Muscle of leg (tissue), 11 donors: ENCODE measurements around the gene XYLT1. TPM values are rescaled to one million over a fixed set of nuclear protein-coding genes. Genes with fewer than 3 reads are reported as not detected.
A peak's percentile ranks its signal among the peaks of the same experiment; 100 is the strongest.
"Not testable (repeated sequence)": the region's sequence is repeated elsewhere in the genome, so short reads cannot be mapped to it uniquely, and the experiment has no call there.

Experiments
- DNase-seq: peaks from one replicate; pipeline ENCODE4 v3.0.0; 2013
- H3K27ac ChIP-seq: one replicate; pipeline ENCODE4 v1.5.1; 2013; ENCODE audit warnings: mild to moderate bottlenecking, low read length, control low read depth
- H3K27me3 ChIP-seq: one replicate; pipeline ENCODE4 v1.6.1; 2013; ENCODE audit warnings: low read length; ENCODE audit not compliant: control insufficient read depth, insufficient read depth
- H3K36me3 ChIP-seq: one replicate; pipeline ENCODE4 v1.6.1; 2013; ENCODE audit warnings: low read length; ENCODE audit not compliant: control insufficient read depth, insufficient read depth
- H3K4me1 ChIP-seq: one replicate; pipeline ENCODE4 v1.6.1; 2013; ENCODE audit warnings: low read length; ENCODE audit not compliant: control insufficient read depth, insufficient read depth
- H3K4me3 ChIP-seq: one replicate; pipeline ENCODE4 v1.5.1; 2013; ENCODE audit warnings: low read length, control low read depth
- H3K9me3 ChIP-seq: replicated peaks from 2 replicates; pipeline ENCODE4 v1.6.1; 2013; ENCODE audit warnings: low read depth, low read length; ENCODE audit not compliant: control insufficient read depth
- WGBS: methylation state at CpG from one replicate; pipeline ENCODE4 v1.1.5; 2013; ENCODE audit warnings: missing lambda C conversion rate; ENCODE audit not compliant: insufficient coverage; 5-methylcytosine and 5-hydroxymethylcytosine counted together
- polyA plus RNA-seq, 8 donors: library from polyadenylated mRNA; unstranded; fragments of 120-200 nt; gene quantifications; one replicate each; pipeline versions ENCODE4 v1.2.1 to v1.2.3, GENCODE V29; 2013; ENCODE audit warnings: inconsistent platforms in 1 of 8, low replicate concordance in 1 of 8; ENCODE audit not compliant: insufficient read length in 8 of 8, insufficient read depth in 1 of 8
- total RNA-seq: library from RNA; stranded (reverse); fragments of 120-200 nt; gene quantifications from one replicate; pipeline ENCODE4 v1.2.4, GENCODE V29; 2013

XYLT1 gene
- total and polyA plus RNA-seq, 9 donors: 4.3 to 9.7 (median 5.3) TPM

GRCh38 chr16:17493012-17493411, 22.3 kb upstream of the XYLT1 start:
- Histone ChIP-seq H3K27me3 (no peaks in the 10 kb centered on the region), H3K4me3 (no peak overlapping the region), H3K4me1 (no peaks in the 10 kb centered on the region), H3K9me3 (no peaks in the 10 kb centered on the region), H3K27ac (no peak overlapping the region), H3K36me3 (no peaks in the 10 kb centered on the region)
- no peak for DNase-seq

- H3K27ac ChIP-seq: no peak overlapping the region
- H3K4me3 ChIP-seq: no peak overlapping the region
- no peaks in the 10 kb centered on the region for H3K36me3 ChIP-seq
- WGBS: 68% methylated on average over 2 of the region's 4 CpGs
- DNase-seq: no peak
- H3K27me3 ChIP-seq: no peaks in the 10 kb centered on the region
- no peaks in the 10 kb centered on the region for H3K9me3 ChIP-seq
- no peaks in the 10 kb centered on the region for H3K4me1 ChIP-seq
Observed at GRCh38 chr16:17491140-17491662, 20.4 kb upstream of the XYLT1 start.

- DNase-seq: no peak
- Histone ChIP-seq H3K27ac (no peak overlapping the region), H3K27me3 (no peaks in the 10 kb centered on the region), H3K4me3 (no peak overlapping the region), H3K4me1 (no peaks in the 10 kb centered on the region), H3K36me3 (no peaks in the 10 kb centered on the region), H3K9me3 (no peaks in the 10 kb centered on the region)
- WGBS: 100% methylated on average over 1 of the region's 2 CpGs
Observed at GRCh38 chr16:17488506-17488905, 17.7 kb upstream of the XYLT1 start.

- Histone ChIP-seq H3K36me3 (no peaks in the 10 kb centered on the region), H3K27me3 (no peaks in the 10 kb centered on the region), H3K27ac (no peak overlapping the region), H3K4me1 (no peaks in the 10 kb centered on the region), H3K4me3 (no peak overlapping the region), H3K9me3 (peaks cover 7% of the 10 kb centered on the region)
- no peak for DNase-seq
- 60% methylated on average over 1 of the region's 3 CpGs for WGBS
Observed at GRCh38 chr16:17483351-17483750, 12.6 kb upstream of the XYLT1 start.

GRCh38 chr16:17482341-17482740, 11.6 kb upstream of the XYLT1 start:
- not testable (repeated sequence) for H3K27me3 ChIP-seq, H3K4me1 ChIP-seq, H3K9me3 ChIP-seq, H3K36me3 ChIP-seq, DNase-seq, H3K27ac ChIP-seq, H3K4me3 ChIP-seq
- no CpG with 5 or more reads among the region's 4 CpGs for WGBS

GRCh38 chr16:17481736-17482135, 11.0 kb upstream of the XYLT1 start:
- Histone ChIP-seq H3K4me1 (no peaks in the 10 kb centered on the region), H3K27me3 (no peaks in the 10 kb centered on the region)
- 100% methylated on average over 2 of the region's 2 CpGs for WGBS

GRCh38 chr16:17477260-17477545, 6.4 kb upstream of the XYLT1 start:
- H3K27ac ChIP-seq, H3K36me3 ChIP-seq, H3K9me3 ChIP-seq, H3K4me3 ChIP-seq, H3K4me1 ChIP-seq, DNase-seq: not testable (repeated sequence)
- no CpG with 5 or more reads among the region's 6 CpGs for WGBS
- H3K27me3 ChIP-seq: peaks cover 26% of the 10 kb centered on the region

More at GRCh38 chr16:17481736-17482135, 11.0 kb upstream of the XYLT1 start:
- peaks cover 7% of the 10 kb centered on the region for H3K9me3 ChIP-seq
- H3K4me3 ChIP-seq: no peak overlapping the region
- H3K36me3 ChIP-seq: no peaks in the 10 kb centered on the region
- H3K27ac ChIP-seq: no peak overlapping the region
- DNase-seq: no peak

- peak; percentile 79 for DNase-seq
- 20% methylated on average over 2 of the region's 11 CpGs for WGBS
- peaks cover 26% of the 10 kb centered on the region for H3K27me3 ChIP-seq
- H3K9me3 ChIP-seq: peaks cover 6% of the 10 kb centered on the region
- peaks cover 3% of the 10 kb centered on the region for H3K4me1 ChIP-seq
- no peak overlapping the region for H3K27ac ChIP-seq
- H3K4me3 ChIP-seq: no peak overlapping the region
- no peaks in the 10 kb centered on the region for H3K36me3 ChIP-seq
Observed at GRCh38 chr16:17476414-17477259, 5.9 kb upstream of the XYLT1 start.

- no peak overlapping the region for H3K4me3 ChIP-seq
- DNase-seq: no peak
- peaks cover 3% of the 10 kb centered on the region for H3K9me3 ChIP-seq
- H3K36me3 ChIP-seq: no peaks in the 10 kb centered on the region
- peaks cover 26% of the 10 kb centered on the region for H3K27me3 ChIP-seq
- 69% methylated on average over 3 of the region's 7 CpGs for WGBS
- peaks cover 10% of the 10 kb centered on the region for H3K4me1 ChIP-seq
- H3K27ac ChIP-seq: no peak overlapping the region
Observed at GRCh38 chr16:17475104-17475503, 4.3 kb upstream of the XYLT1 start.

GRCh38 chr16:17474572-17474971, 3.8 kb upstream of the XYLT1 start:
- peaks cover under 1% of the 10 kb centered on the region for H3K9me3 ChIP-seq
- peaks cover 32% of the 10 kb centered on the region for H3K27me3 ChIP-seq
- no peaks in the 10 kb centered on the region for H3K36me3 ChIP-seq
- 48% methylated on average over 9 of the region's 13 CpGs for WGBS
- DNase-seq: no peak
- H3K4me1 ChIP-seq: peaks cover 15% of the 10 kb centered on the region
- no peak overlapping the region for H3K4me3 ChIP-seq
- no peak overlapping the region for H3K27ac ChIP-seq
